T-helper 1 cell treated with Interleukin-12 subunit alpha and Interleukin-12 subunit beta and Interleukin-4 antibody, amounts not matched to agents 30 μg/mL and 1 μg/mL, for 36 hours (primary cell): Measurements from ENCODE around the gene EFCAB9.
A peak's percentile ranks its signal among the peaks of the same experiment; 100 is the strongest.

Experiments used
- H3K27ac Mint-ChIP-seq: one replicate; pipeline ENCODE4 v1.8.0; 2021; ENCODE audit warnings: mild to moderate bottlenecking, mixed read lengths
- H3K27me3 Mint-ChIP-seq: one replicate; pipeline ENCODE4 v1.8.0; 2021; ENCODE audit warnings: low read depth, mixed read lengths
- H3K36me3 Mint-ChIP-seq: one replicate; pipeline ENCODE4 v1.8.0; 2021; ENCODE audit warnings: low read depth, mixed read lengths
- H3K4me1 Mint-ChIP-seq: one replicate; pipeline ENCODE4 v1.8.0; 2021; ENCODE audit warnings: low read depth, mixed read lengths
- H3K4me3 Mint-ChIP-seq: one replicate; pipeline ENCODE4 v1.8.0; 2021; ENCODE audit warnings: mild to moderate bottlenecking, moderate library complexity, mixed read lengths
- H3K9me3 Mint-ChIP-seq: one replicate; pipeline ENCODE4 v1.8.0; 2021; ENCODE audit warnings: mixed read lengths

EFCAB9 gene

DNA sequence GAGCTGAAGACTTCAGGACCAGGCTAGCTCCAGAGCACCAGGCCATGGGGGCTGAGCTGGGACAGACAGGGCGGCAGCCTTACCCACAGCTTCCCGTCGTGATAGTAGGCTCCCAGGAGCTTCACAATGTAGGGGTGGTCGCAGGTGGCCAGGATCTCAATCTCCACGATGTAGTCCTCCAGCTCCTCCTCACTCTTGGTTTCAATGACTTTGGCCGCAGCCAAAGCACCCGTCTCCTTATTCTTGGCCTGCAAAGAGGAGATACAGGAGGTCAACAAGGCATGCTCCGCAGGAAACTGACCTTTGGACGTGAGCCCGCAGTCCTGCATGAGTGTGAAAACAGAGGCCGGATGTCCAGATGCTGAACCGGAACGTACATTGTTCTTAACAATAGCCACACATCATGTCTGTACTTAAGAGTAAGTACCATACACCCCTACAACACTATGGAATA, 37.4 kb upstream of the EFCAB9 start:
- Mint-ChIP-seq H3K4me1 (peaks cover 41% of the 10 kb centered on the region), H3K36me3 (peaks cover 48% of the 10 kb centered on the region), H3K27me3 (no peaks in the 10 kb centered on the region), H3K4me3 (no peak overlapping the region), H3K27ac (no peak overlapping the region), H3K9me3 (no peaks in the 10 kb centered on the region)

DNA sequence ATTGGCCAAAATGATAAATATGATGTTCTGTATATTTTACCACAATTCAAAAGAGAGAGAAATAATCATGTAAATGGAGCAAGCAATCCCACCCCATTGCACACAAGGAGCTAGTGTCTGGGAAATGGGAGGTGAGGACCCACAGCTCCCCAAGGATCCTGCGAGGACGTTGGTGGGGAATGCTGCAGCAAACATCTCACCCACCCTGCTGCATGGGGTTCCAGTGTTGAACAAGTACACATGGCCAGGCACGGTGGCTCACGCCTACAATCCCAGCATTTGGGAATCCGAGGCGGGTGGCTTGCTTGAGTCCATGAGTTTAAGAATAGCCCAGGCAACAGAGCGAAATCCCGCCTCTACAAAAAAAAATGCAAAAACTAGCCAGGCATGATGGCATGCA, 35.0 kb upstream of the EFCAB9 start:
- Mint-ChIP-seq H3K4me1 (peaks cover 32% of the 10 kb centered on the region), H3K9me3 (no peaks in the 10 kb centered on the region), H3K36me3 (peaks cover 28% of the 10 kb centered on the region), H3K27me3 (no peaks in the 10 kb centered on the region), H3K4me3 (no peak overlapping the region), H3K27ac (no peak overlapping the region)

- no peaks in the 10 kb centered on the region for H3K9me3 Mint-ChIP-seq
- H3K4me1 Mint-ChIP-seq = peaks cover 29% of the 10 kb centered on the region
- no peak overlapping the region for H3K4me3 Mint-ChIP-seq
- H3K36me3 Mint-ChIP-seq = peaks cover 17% of the 10 kb centered on the region
- H3K27me3 Mint-ChIP-seq = no peaks in the 10 kb centered on the region
- peak overlapping the region; percentile 6 for H3K27ac Mint-ChIP-seq
These were observed 33.5 kb upstream of the EFCAB9 start for GRCh38 chr5:172160506-172160905.

- Mint-ChIP-seq H3K36me3 (peaks cover 4% of the 10 kb centered on the region), H3K9me3 (no peaks in the 10 kb centered on the region), H3K27ac (no peak overlapping the region), H3K4me3 (no peak overlapping the region), H3K27me3 (no peaks in the 10 kb centered on the region), H3K4me1 (peaks cover 26% of the 10 kb centered on the region)
These were observed 31.5 kb upstream of the EFCAB9 start for GRCh38 chr5:172162323-172162986.

DNA sequence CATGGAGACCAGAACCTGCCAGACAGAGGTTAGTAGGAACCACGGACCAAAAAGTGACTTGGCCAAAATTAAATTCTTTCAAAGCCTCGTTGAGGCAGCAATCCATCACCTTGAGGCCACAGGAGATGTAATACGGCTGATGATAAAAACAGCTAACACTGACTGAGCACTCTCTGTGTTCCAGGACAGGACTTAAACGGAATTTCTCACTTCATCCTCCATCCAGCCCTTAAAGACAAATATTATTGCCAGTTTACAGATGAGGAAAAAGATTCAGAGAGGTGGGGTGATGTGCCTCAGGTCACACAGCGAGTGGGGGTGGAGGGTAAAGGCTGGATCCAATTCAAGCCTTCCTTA, 31.0 kb upstream of the EFCAB9 start:
- Mint-ChIP-seq H3K27me3 (no peaks in the 10 kb centered on the region), H3K9me3 (no peaks in the 10 kb centered on the region), H3K4me1 (peaks cover 28% of the 10 kb centered on the region), H3K36me3 (peaks cover 4% of the 10 kb centered on the region), H3K27ac (no peak overlapping the region), H3K4me3 (no peak overlapping the region)

DNA sequence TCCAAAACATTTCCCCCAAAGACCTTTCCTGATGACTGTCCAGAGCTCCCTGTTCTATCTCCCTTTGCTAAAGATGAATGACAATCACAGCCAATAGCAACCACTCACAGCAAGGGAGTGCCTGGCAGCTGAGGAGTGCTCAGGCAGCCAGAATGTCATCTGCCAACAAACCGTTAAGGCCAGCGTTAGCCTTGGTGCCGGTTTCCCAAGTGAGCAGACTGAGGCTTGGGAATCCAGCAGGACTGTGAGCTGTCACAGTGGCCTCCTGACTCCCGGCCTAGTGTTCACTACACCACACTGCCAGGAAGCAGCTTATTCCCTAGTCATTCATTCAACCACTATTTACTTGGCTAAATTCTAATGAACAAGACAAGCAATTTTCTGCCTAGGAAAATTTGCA, 30.6 kb upstream of the EFCAB9 start:
- H3K27me3 Mint-ChIP-seq = no peaks in the 10 kb centered on the region
- H3K9me3 Mint-ChIP-seq = no peaks in the 10 kb centered on the region
- H3K27ac Mint-ChIP-seq = no peak overlapping the region
- peaks cover 4% of the 10 kb centered on the region for H3K36me3 Mint-ChIP-seq
- no peak overlapping the region for H3K4me3 Mint-ChIP-seq
- peaks cover 28% of the 10 kb centered on the region for H3K4me1 Mint-ChIP-seq

DNA sequence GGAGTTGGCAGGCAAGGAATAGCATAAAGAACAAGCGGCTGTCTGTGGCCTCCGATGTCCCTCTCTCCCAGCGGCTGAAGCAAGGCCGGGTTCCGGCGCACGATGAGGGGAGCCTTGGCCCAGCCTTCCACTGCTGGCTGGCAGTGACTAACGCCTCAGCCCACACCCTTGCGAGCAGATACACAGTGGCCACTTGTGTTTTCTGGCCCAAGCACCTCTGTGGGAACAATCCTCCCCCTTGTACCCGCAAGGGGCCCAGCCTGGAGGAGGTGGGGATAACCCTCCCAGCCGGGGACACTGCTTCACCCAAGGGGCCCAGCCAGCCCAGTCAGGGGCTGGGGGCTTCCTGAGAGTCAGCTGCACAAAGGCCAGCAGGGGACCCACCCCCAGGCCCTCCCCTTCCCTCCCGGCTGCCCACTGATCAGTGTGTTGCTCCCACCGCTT, 29.2 kb upstream of the EFCAB9 start:
- H3K4me1 Mint-ChIP-seq = peaks cover 31% of the 10 kb centered on the region

DNA sequence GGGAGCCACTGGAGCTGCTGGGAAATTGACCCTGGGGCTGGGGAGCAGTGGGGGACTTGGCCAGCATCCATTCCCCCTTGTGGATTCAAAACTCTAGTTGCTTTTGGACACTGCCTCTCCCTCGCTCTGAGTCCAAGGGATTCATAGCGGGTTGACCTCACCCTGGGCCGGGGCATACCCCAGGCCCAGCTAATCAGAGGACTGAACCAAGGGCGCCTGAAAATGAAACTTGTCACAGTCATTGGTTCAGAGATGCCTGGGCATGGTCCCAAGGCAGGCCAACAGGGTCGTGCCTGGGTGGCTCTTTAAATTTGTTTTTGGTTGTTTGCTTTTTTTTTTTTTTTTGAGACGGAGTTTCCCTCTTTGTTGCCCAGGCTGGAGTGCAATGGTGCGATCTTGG, 28.5 kb upstream of the EFCAB9 start:
- no peak overlapping the region for H3K27ac Mint-ChIP-seq
- H3K36me3 Mint-ChIP-seq = peaks cover 13% of the 10 kb centered on the region
- H3K27me3 Mint-ChIP-seq = no peaks in the 10 kb centered on the region
- no peaks in the 10 kb centered on the region for H3K9me3 Mint-ChIP-seq
- H3K4me1 Mint-ChIP-seq = peaks cover 37% of the 10 kb centered on the region
- H3K4me3 Mint-ChIP-seq = no peak overlapping the region

More for the DNA sequence above, 29.2 kb upstream of the EFCAB9 start:
- no peak overlapping the region for H3K4me3 Mint-ChIP-seq
- no peaks in the 10 kb centered on the region for H3K27me3 Mint-ChIP-seq
- H3K36me3 Mint-ChIP-seq = peaks cover 8% of the 10 kb centered on the region
- H3K9me3 Mint-ChIP-seq = no peaks in the 10 kb centered on the region
- H3K27ac Mint-ChIP-seq = no peak overlapping the region

DNA sequence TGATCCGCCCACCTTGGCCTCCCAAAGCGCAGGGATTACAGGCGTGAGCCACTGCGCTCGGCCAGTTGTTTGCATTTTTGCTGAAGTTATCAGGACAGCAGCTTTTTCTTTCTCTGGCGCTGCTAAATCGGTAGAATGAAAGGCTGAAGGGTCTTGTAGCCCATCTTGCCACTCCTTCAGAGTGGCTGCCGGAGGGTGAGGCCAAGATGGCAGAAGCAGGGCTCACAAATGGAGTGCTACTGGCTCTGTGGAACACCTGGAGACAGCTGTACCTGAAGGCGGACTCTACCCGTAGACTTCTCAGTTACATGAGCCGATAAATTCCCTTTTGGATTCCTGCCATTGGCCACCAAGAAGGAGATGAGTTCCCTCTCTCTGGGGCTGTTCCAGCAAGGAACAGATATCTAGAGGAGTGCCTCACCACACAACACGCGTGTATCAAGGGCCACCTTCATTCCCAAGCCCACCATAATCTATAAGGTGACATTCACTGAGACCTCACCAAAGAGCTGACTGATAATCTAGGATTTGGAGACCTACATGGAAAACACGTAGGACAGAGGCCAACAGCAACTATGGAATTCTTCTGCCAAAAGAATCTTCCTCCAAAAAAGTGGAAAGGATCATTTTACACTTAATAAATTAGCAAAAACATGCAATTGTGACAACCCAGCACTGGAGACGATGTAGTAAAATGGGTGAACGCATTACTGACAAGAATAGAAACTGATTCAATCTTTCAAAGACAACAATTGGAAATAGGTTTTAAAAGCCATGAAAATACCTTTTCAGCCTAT, 27.7 kb upstream of the EFCAB9 start:
- H3K4me3 Mint-ChIP-seq = no peak overlapping the region
- H3K27ac Mint-ChIP-seq = no peak overlapping the region

GRCh38 chr5:172167895-172168294, 26.1 kb upstream of the EFCAB9 start:
- H3K4me3 Mint-ChIP-seq = no peak overlapping the region
- no peaks in the 10 kb centered on the region for H3K9me3 Mint-ChIP-seq
- no peaks in the 10 kb centered on the region for H3K27me3 Mint-ChIP-seq
- H3K4me1 Mint-ChIP-seq = peaks cover 38% of the 10 kb centered on the region
- H3K36me3 Mint-ChIP-seq = peaks cover 21% of the 10 kb centered on the region
- no peak overlapping the region for H3K27ac Mint-ChIP-seq

More for the DNA sequence above, 27.7 kb upstream of the EFCAB9 start:
- peaks cover 38% of the 10 kb centered on the region for H3K4me1 Mint-ChIP-seq
- peaks cover 15% of the 10 kb centered on the region for H3K36me3 Mint-ChIP-seq
- no peaks in the 10 kb centered on the region for H3K27me3 Mint-ChIP-seq
- no peaks in the 10 kb centered on the region for H3K9me3 Mint-ChIP-seq

DNA sequence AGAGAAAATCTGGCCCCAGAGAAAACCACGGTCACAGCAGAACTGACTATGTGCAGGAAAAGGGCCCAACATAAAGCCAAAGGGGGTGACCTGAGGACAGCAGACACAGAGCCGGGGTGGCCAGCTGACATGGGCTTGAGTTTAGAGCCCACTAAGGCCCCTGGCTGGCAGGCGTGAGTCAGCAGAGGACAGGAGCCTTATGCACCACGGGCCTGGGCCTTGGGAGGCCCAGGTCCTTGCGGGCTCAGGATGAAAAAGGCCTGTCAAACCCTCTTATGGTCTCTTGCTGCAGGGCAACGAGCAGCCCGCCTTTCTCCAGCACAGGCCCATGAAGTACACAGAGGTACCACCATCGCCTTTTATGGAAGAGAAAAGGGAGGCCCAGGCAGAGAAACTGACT, 25.7 kb upstream of the EFCAB9 start:
- no peak overlapping the region for H3K4me3 Mint-ChIP-seq
- peaks cover 40% of the 10 kb centered on the region for H3K4me1 Mint-ChIP-seq
- no peaks in the 10 kb centered on the region for H3K27me3 Mint-ChIP-seq
- H3K9me3 Mint-ChIP-seq = no peaks in the 10 kb centered on the region
- no peak overlapping the region for H3K27ac Mint-ChIP-seq
- peaks cover 23% of the 10 kb centered on the region for H3K36me3 Mint-ChIP-seq

DNA sequence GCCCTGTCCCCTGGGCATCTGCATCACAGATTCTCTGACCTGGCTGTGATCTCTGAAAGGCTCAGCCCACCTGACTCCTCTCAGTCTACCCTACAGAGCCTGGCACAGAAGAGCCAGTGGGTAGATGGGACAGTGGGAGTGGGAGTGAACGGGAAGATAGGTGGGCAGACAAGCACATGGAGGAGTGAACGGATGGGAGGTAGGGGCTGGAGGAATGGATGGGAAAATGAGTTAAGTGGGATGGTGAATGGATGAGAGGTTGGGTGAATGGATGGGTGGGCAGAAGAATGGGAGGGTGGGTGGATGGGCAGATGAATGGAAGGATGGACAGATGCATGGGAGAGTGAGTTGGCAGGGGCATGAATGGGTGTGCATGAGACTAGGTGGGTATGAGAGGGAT, 24.8 kb upstream of the EFCAB9 start:
- Mint-ChIP-seq H3K9me3 (no peaks in the 10 kb centered on the region), H3K4me3 (no peak overlapping the region)

DNA sequence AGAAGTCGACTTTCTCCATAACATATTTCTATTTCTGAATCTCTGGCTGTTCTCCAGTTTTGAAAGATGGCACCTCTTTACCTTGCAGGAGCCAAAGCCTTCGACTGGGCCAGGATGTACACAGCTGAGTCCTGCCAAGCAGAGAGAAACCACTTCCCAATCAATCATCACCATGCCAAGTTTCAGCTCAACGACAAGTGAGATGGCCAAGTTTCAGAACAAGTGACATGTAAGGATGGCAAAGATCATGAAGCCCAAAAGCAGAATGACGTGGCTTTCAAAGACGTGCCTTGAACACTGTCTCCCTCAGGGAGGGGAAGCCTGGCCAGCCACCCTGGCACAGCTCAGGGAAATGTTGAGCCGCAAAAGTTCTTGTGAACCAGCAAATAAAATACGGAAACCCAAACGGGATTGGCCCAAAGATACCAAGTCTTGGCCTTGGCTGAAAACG, 23.7 kb upstream of the EFCAB9 start:
- peaks cover 30% of the 10 kb centered on the region for H3K36me3 Mint-ChIP-seq
- no peaks in the 10 kb centered on the region for H3K9me3 Mint-ChIP-seq
- peaks cover 56% of the 10 kb centered on the region for H3K4me1 Mint-ChIP-seq
- H3K27me3 Mint-ChIP-seq = no peaks in the 10 kb centered on the region
- peak overlapping the region; percentile 43 for H3K27ac Mint-ChIP-seq
- H3K4me3 Mint-ChIP-seq = no peak overlapping the region

More for the DNA sequence above, 24.8 kb upstream of the EFCAB9 start:
- Mint-ChIP-seq H3K27me3 (no peaks in the 10 kb centered on the region), H3K27ac (peak overlapping the region; percentile 20), H3K36me3 (peaks cover 30% of the 10 kb centered on the region), H3K4me1 (peaks cover 46% of the 10 kb centered on the region)

DNA sequence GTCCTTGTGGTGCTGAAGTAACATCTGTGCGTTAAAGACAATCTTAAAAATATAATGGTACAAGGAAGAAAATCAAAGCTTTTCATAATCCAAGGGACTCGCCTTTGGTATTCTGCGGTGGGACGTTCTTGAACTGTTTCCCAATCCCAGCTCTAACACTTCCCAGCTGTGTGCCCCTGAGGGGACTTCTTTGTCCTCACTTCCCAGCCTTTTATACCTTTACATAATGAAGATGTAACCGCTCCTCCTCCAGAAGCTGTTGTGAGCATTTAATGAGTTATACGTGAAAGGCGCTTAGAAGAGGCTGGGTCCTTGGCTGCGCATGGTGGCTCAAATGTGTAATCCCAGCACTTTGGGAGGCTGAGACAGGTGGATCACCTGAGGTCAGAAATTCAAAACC, 22.9 kb upstream of the EFCAB9 start:
- H3K27ac Mint-ChIP-seq = no peak overlapping the region
- peaks cover 32% of the 10 kb centered on the region for H3K36me3 Mint-ChIP-seq
- H3K4me1 Mint-ChIP-seq = peaks cover 64% of the 10 kb centered on the region
- H3K27me3 Mint-ChIP-seq = no peaks in the 10 kb centered on the region
- no peaks in the 10 kb centered on the region for H3K9me3 Mint-ChIP-seq
- no peak overlapping the region for H3K4me3 Mint-ChIP-seq
